NCI-H2107 treated with DMSO at 0.1 percent for 48 hours (cell line): ENCODE measurements around the gene SGO1.
A peak's percentile ranks its signal among the peaks of the same experiment; 100 is the strongest.
"Not testable (repeated sequence)": the region's sequence is repeated elsewhere in the genome, so short reads cannot be mapped to it uniquely, and the experiment has no call there.

Experiments
- DNase-seq: peaks from one replicate; lab custom pipeline; 2025; ENCODE audit not compliant: unreplicated experiment; lab: John Stamatoyannopoulos, UW

Gene SGO1

GRCh38 chr3:20185679-20186599 lies at the start of gene SGO1:
Gene SGO1 (minus strand): TSS chr3:20186206. CDS start chr3:20184027, 2,179 bp downstream.
- peak; percentile 80 for DNase-seq

GRCh38 chr3:20235796-20236195 lies 49.8 kb upstream of the SGO1 start:
- no peak for DNase-seq

- DNase-seq = no peak
These were observed 47.1 kb upstream of the SGO1 start for GRCh38 chr3:20232906-20233780.

GRCh38 chr3:20230954-20231353 lies 44.9 kb upstream of the SGO1 start:
- DNase-seq = no peak

- DNase-seq = no peak
These were observed 39.8 kb upstream of the SGO1 start for GRCh38 chr3:20225769-20226168.

DNA sequence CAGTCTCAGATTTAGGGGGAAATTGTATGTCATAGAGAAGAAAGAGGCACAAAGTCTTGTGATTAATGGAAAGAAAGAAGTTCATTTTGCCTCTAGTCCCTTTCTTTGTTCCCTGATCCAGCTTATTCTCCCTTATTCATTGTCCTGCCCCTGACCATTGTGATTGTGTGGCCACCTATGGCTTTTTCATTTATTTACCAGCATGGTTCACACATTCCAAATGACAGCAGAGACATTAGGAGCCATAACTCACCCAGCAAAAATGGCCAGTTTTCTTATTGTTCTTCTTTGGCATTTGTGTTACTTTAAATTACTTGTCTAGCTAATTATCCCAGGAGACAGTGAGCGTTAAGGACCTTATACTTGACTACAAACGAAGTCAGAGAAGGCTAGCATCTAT lies 36.3 kb upstream of the SGO1 start:
- no peak for DNase-seq

GRCh38 chr3:20218215-20218614 lies 32.2 kb upstream of the SGO1 start:
- DNase-seq = no peak

- no peak for DNase-seq
These were observed 29.6 kb upstream of the SGO1 start for GRCh38 chr3:20215636-20216035.

GRCh38 chr3:20213491-20213890 lies 27.5 kb upstream of the SGO1 start:
- not testable (repeated sequence) for DNase-seq

DNA sequence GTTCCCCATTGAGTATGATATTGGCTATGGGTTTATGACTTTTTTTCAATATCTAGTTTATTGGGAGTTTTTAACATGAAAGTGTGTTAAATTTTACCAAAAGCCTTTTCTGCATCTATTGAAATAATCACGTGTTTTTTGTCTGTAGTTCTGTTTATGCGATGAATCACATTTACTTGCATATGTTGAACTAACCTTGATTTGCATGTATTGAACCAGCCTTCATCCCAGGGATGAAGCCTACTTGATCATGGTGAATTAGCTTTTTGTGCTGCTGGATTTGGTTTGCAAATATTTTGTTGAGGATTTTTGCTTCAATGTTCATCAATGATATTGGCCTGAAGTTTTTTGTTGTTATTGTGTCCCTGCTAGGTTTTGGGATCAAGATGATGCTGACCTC lies 21.9 kb upstream of the SGO1 start:
- DNase-seq = not testable (repeated sequence)

DNA sequence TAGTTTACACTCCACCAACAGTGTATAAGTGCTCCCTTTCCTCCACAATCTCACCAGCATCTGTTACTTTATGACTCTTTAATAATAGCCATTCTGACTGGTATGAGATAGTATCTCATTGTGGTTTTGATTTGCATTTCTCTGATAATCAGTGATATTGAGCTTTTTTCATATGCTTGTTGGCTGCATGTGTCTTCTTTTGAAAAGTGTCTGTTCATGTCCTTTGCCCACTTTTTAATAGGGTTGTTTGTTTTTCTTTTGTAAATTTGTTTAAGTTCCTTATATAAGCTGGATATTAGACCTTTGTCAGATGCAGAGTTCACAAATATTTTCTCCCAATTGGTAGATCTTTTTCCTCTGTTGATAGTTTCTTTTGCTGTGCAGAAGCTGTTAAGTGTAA lies 19.9 kb upstream of the SGO1 start:
- not testable (repeated sequence) for DNase-seq

DNA sequence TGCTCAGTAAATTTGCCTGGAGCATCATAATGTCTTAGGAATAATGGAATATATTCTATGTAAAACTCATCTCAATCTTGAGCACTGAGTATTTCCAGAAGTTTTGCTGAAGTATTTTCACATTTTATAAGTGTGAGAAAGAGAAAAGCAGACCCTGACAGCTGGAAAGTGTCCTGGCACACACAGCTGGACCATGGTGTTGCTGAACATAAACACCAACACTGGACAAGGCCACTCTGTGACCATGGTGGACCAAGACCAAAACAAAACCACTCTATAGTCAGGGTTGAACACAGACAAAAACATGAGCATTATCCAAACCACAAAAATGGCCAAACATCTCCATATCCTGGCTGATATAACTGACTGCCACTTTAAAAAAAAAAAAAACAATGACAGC lies 15.1 kb upstream of the SGO1 start:
- no peak for DNase-seq

GRCh38 chr3:20197775-20198174 lies 11.8 kb upstream of the SGO1 start:
- DNase-seq = no peak

- DNase-seq = no peak
These were observed 8.9 kb upstream of the SGO1 start for GRCh38 chr3:20194793-20195460.

DNA sequence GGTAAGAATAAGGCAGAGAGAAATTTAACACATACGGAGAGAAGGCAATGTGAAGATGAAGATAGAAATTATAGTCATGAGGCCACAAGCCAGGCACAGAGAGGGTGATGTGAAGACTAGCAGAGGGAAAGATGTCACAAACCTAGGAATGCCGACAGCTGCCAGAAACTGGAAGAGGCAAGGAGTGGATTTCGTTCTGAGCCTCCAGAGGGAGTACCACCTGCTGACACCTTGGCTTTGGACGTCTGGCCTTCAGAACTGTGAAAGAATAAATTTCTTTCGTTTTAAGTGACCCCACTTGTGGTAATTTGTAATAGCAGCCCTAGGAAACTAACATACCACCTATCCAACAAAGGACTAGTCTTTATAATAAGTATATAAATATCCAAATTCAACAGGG lies 5.0 kb upstream of the SGO1 start:
- DNase-seq = no peak

GRCh38 chr3:20186600-20187004 lies 596 bp upstream of the SGO1 start:
- DNase-seq = no peak

DNA sequence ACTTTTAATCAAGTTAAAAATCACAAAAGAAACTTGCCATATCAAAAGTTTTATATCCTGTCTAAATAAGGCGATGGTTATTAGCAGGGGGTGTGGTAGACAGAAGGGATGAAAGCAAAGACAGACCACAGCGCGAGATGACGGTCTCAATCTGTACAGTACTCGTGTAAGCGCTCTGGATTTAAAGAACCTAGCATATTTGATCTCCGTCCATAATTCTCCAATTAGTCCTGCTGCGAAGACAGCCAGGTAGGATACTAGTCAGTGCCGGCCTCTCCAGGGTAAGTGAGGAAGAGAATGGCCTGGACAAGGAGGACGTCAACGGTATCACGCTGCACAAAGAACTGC lies 701 bp downstream of the SGO1 start:
- no peak for DNase-seq

DNA sequence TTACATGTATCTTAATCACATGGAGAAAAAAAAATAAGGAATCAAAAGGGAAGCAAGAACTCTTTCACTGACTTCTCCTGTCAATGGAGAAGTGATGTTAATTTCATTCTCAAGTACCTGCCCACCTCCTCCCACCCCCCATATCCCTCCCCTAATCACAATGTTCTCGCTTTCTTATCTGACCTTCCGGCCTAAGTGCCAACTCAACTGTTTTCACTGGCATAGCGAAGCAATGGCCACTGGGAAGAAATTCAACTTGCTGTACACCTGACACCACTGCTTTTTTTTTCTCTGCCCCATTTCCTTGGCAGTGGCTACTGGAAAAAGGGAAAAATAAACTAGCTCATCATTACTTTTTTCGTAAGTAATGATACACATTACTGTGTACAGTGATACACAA lies 3.8 kb downstream of the SGO1 start:
- no peak for DNase-seq

DNA sequence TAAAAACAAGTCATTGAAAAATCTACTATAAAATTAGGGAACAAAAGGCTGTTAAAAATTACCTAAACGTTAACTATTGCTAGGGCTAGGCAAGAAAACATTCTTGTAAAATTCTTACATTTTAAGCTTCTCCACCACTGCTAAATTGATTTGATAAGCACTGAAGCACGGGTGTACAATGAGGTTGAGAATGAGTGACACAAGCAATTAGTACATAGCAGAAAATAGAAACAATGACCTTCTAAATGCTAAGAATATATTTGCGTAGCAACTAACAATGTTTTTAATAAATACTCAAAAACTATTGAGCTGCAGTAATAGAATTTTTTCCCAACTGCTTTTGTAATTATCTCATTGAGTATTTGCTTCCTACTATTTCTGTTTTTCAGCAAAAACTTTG lies 4.7 kb downstream of the SGO1 start:
- DNase-seq = no peak

GRCh38 chr3:20173844-20174410 lies 12.1 kb downstream of the SGO1 start:
- DNase-seq = no peak

DNA sequence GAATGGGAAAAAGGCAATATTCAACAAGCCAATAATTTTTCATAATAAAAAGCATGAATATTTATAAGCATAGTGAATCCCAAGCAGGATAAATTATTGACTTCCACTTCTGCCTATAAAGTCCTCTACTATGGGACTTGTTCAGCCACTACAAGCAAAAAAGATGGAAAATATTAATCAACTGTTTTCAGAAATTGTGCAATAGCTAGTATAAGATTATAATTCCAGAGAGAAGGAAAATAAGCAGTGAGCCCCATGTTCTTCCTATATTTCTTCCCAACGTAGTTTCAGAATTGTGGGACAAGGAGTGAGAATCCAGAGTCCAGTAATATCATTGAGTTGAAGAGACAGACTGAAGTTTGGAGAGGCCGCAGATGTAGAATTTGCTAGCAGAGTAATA lies 24.3 kb downstream of the SGO1 start:
- no peak for DNase-seq
